Sigmoid colon (tissue), 7 donors: ENCODE data around the gene ZNF638. TPM values are rescaled to one million over a fixed set of nuclear protein-coding genes. Genes with fewer than 3 reads are reported as not detected.

Experiments used
- DNase-seq: peaks from one replicate; pipeline ENCODE4 v3.0.0-alpha.2; 2019
- H3K27ac ChIP-seq, 4 donors: fragments of 200-600 bp; sonication (generic); one replicate each; pipeline ENCODE4 v1.5.1; 2016 to 2019; ENCODE audit warnings: mild to moderate bottlenecking in 1 of 4
- H3K27me3 ChIP-seq, 3 donors: fragments of 200-600 bp; sonication (generic); one replicate each; pipeline ENCODE4 v1.5.1; 2019; ENCODE audit warnings: mild to moderate bottlenecking in 1 of 3
- H3K36me3 ChIP-seq, 4 donors: fragments of 200-600 bp; sonication (generic); one replicate each; pipeline ENCODE4 v1.5.1; 2016 to 2019
- H3K4me1 ChIP-seq, 4 donors: fragments of 200-600 bp; sonication (generic); one replicate each; pipeline ENCODE4 v1.5.1; 2017 to 2019
- H3K4me3 ChIP-seq, 4 donors: fragments of 200-600 bp; sonication (generic); one replicate each; pipeline ENCODE4 v1.5.1; 2017 to 2019; ENCODE audit warnings: mild to moderate bottlenecking in 2 of 4, moderate library complexity in 1 of 4
- H3K9me3 ChIP-seq, 4 donors: fragments of 200-600 bp in 3 of 4; sonication (generic) in 3 of 4; one replicate each; pipeline versions ENCODE4 v1.5.1 to v1.6.1; 2013 to 2019
- EP300 ChIP-seq, 4 donors: sonication (generic); formaldehyde crosslinking; IDR thresholded peaks; one replicate each; pipeline ENCODE4 v1.6.1; 2017; ENCODE audit warnings: antibody characterized with exemption in 4 of 4
- POLR2A ChIP-seq, 2 donors: fragments of 450-650 bp; IDR thresholded peaks; one replicate each; pipeline ENCODE4 v1.6.1; 2016; ENCODE audit warnings: antibody characterized with exemption in 2 of 2, mild to moderate bottlenecking in 2 of 2, moderate library complexity in 2 of 2
- POLR2AphosphoS5 ChIP-seq, 4 donors: sonication (generic); formaldehyde crosslinking; IDR thresholded peaks; one replicate each; pipeline ENCODE4 v1.6.1; 2017; ENCODE audit warnings: antibody characterized with exemption in 4 of 4
- WGBS, 2 donors: extraction: QIAGEN DNeasy Blood & Tissue Kit; methylation state at CpG; one replicate each; pipeline ENCODE4 v1.1.7; 2013; 5-methylcytosine and 5-hydroxymethylcytosine counted together
- intact Hi-C: fragments of 100-400 bp; cut with DNase I; formaldehyde crosslinking; loops from one replicate; pipeline ENCODE4 v1.15.1; 2023
- polyA plus RNA-seq, 3 donors: library from polyadenylated mRNA; stranded (reverse); fragments of 200-250 nt; gene quantifications; one replicate each; pipeline ENCODE4 v1.2.3, GENCODE V29; 2013
- total RNA-seq, 4 donors: library from RNA; depleted of rRNA; stranded (reverse); fragments of >200 nt; gene quantifications; one replicate each; pipeline ENCODE4 v1.1.0, GENCODE V29; 2016
- TF ChIP-seq, protein P1 (sequence below), 4 experiments: fragments of 450-650 bp in 3 of 4; fragments of 200-600 bp in 1 of 4; IDR thresholded peaks; one replicate each; pipeline ENCODE4 v1.5.1; 2016 to 2019; ENCODE audit warnings: antibody characterized with exemption in 4 of 4, mild to moderate bottlenecking in 3 of 4, moderate library complexity in 2 of 4
- donor health status: healthy with polysubstance abuse.
- donor health status: Bipolar disorder and iron deficiency.
- donor health status: healthy.

ZNF638 gene
- total and polyA plus RNA-seq, 7 donors: 28.7 to 184 (median 161) TPM

DNA sequence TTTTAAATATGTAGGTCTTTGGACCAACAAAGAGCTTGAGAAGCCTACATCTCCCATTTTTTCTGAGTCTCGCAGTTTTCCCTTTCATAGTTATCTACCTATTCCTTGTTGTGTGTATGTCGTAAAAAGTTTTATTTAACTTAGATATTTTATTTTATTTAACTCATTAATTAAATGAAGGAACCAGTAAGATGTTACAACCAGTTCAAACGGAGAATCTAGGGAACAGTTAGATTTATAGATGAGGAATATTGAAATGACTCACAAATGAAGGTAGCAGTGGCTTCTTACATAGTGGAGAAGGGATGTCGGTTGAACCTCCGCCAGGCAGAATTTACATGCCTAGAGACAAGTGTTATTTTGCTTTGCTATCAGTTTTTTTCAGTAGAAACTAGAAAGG is 48.5 kb upstream of the ZNF638 start:
- peaks cover 8 to 67% (median 30%) of the 10 kb centered on the region in 3 donors for H3K27me3 ChIP-seq
- WGBS, 2 donors: 91 to 92% methylated on average over 5 of the region's 5 CpGs

DNA sequence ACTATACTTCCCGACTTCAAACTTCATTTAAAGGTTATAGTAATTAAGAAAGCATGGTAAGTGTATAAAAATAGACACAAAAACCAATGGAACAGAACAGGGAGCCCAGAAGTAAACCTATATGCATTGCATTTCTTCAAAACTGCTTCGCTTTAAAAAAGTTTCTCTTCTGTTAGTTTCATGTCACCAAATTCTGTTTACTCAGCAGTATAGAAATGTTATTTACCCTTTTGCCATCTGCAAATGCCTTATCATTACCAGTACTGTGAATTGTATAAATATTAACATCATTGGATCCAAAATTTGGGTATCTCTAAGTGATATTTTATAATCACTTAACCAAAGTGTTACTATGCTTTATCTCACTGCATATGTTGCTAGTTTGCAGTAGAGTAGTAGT is 45.9 kb upstream of the ZNF638 start:
- Histone ChIP-seq H3K9me3 (no peaks in the 10 kb centered on the region), H3K4me3 (no peak overlapping the region), H3K27ac (no peak overlapping the region), H3K27me3 (peaks cover 0 to 41% (median 8%) of the 10 kb centered on the region in 3 donors), H3K4me1 (no peaks in the 10 kb centered on the region), H3K36me3 (no peaks in the 10 kb centered on the region)
- WGBS, 2 donors: 90 to 91% methylated on average over 2 of the region's 2 CpGs
- intact Hi-C loops: no loop called here
- DNase-seq: no peak
- TF ChIP-seq, protein P1, sequence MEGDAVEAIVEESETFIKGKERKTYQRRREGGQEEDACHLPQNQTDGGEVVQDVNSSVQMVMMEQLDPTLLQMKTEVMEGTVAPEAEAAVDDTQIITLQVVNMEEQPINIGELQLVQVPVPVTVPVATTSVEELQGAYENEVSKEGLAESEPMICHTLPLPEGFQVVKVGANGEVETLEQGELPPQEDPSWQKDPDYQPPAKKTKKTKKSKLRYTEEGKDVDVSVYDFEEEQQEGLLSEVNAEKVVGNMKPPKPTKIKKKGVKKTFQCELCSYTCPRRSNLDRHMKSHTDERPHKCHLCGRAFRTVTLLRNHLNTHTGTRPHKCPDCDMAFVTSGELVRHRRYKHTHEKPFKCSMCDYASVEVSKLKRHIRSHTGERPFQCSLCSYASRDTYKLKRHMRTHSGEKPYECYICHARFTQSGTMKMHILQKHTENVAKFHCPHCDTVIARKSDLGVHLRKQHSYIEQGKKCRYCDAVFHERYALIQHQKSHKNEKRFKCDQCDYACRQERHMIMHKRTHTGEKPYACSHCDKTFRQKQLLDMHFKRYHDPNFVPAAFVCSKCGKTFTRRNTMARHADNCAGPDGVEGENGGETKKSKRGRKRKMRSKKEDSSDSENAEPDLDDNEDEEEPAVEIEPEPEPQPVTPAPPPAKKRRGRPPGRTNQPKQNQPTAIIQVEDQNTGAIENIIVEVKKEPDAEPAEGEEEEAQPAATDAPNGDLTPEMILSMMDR (IDR thresholded peaks at IDR 0.05): no peak
- TF ChIP-seq EP300 (IDR thresholded peaks at IDR 0.05): no peak
- TF ChIP-seq POLR2AphosphoS5 (IDR thresholded peaks at IDR 0.05): no peak
- no peak for TF ChIP-seq POLR2A (IDR thresholded peaks at IDR 0.05)

More for the DNA sequence above, 48.5 kb upstream of the ZNF638 start:
- DNase-seq: no peak
- intact Hi-C loops: no loop called here
- no peaks in the 10 kb centered on the region for H3K4me1 ChIP-seq
- no peak overlapping the region for H3K27ac ChIP-seq
- H3K36me3 ChIP-seq: no peaks in the 10 kb centered on the region
- TF ChIP-seq POLR2A (IDR thresholded peaks at IDR 0.05) (no peak), EP300 (IDR thresholded peaks at IDR 0.05) (no peak), POLR2AphosphoS5 (IDR thresholded peaks at IDR 0.05) (no peak)
- TF ChIP-seq, protein P1 (IDR thresholded peaks at IDR 0.05): no peak
- H3K9me3 ChIP-seq: no peaks in the 10 kb centered on the region
- no peak overlapping the region for H3K4me3 ChIP-seq

DNA sequence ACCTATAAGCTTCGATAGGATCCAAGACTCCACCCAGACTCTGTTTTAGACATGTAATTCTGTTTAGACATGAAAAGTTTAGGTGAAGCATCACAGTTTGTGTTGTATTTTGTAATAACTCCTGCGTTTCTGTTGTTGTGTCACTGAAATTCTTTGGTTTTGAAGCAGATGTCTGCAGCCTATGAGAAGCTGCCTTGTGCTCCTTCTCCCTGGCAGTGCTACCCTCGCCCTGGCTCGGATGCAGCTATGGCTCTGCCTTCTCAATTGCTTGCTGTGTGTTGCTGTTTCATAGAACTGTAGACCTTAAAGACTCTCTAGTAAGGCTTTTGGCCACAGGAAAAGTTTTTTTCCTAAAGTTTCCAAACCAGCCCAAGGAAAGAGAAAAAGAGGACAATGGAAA is 40.2 kb upstream of the ZNF638 start:
- 69 to 73% methylated on average over 4 of the region's 4 CpGs for WGBS, 2 donors
- H3K27me3 ChIP-seq: peaks cover 0 to 3% (median 0%) of the 10 kb centered on the region in 3 donors

DNA sequence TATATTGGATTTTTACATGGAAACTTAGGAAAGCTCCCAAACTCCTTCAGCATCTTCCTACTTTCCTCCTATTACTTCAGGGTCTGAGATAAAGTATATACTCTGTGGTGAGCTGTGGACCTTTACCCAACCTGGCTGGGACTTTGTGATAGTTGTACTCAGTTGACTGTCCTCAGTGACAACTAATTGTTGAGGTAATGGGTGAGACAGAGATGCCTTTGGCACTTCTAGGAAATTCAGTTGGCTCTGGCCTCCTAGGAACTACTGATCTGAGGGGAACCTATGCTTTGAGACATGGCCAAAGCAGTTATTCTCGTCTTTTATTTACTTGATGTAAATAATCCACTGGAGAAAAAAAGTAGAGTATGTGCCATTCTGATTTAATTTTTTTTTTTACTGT is 39.4 kb upstream of the ZNF638 start:
- no peak for TF ChIP-seq POLR2AphosphoS5 (IDR thresholded peaks at IDR 0.05)
- TF ChIP-seq, protein P1 (IDR thresholded peaks at IDR 0.05): no peak
- no peak for TF ChIP-seq POLR2A (IDR thresholded peaks at IDR 0.05)
- no peak for TF ChIP-seq EP300 (IDR thresholded peaks at IDR 0.05)
- 43 to 70% methylated on average over 1 of the region's 1 CpG for WGBS, 2 donors
- Histone ChIP-seq H3K9me3 (no peaks in the 10 kb centered on the region), H3K4me3 (no peak overlapping the region), H3K27ac (no peak overlapping the region), H3K4me1 (no peaks in the 10 kb centered on the region), H3K36me3 (no peaks in the 10 kb centered on the region), H3K27me3 (no peaks in the 10 kb centered on the region)
- no peak for DNase-seq
- intact Hi-C loops: no loop called here

More for the DNA sequence above, 40.2 kb upstream of the ZNF638 start:
- intact Hi-C loops: no loop called here
- TF ChIP-seq, protein P1 (IDR thresholded peaks at IDR 0.05): no peak
- TF ChIP-seq POLR2AphosphoS5 (IDR thresholded peaks at IDR 0.05) (no peak), EP300 (IDR thresholded peaks at IDR 0.05) (no peak), POLR2A (IDR thresholded peaks at IDR 0.05) (no peak)
- DNase-seq: no peak
- H3K36me3 ChIP-seq: no peaks in the 10 kb centered on the region
- H3K9me3 ChIP-seq: no peaks in the 10 kb centered on the region
- no peak overlapping the region for H3K4me3 ChIP-seq
- H3K27ac ChIP-seq: no peak overlapping the region
- H3K4me1 ChIP-seq: no peaks in the 10 kb centered on the region

DNA sequence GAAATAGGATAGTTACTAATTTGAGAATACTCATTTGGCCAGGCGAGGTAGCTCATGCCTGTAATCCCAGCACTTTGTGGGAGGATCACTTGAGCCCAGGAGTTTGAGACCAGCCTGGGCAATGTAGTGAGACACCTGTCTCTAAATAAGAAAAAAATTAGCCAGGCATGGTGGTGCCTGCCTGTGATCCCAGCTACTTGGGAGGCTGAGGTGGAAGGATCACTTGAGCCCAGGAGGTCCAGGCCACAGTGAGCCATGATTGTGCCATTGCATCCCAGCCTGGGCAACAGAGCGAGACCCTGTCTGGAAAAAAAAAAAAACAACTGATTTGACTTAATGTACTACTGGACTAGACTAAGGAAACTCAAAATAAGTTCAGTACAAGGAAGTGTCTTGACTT is 32.7 kb upstream of the ZNF638 start:
- intact Hi-C loops: loop anchor here (1.0 kb wide), 1 partner anchor 211 kb away; no protein-coding TSS in a partner anchor
- WGBS, 2 donors: 79 to 90% methylated on average over 2 of the region's 2 CpGs
- H3K4me3 ChIP-seq: no peak overlapping the region
- no peaks in the 10 kb centered on the region for H3K27me3 ChIP-seq
- no peaks in the 10 kb centered on the region for H3K36me3 ChIP-seq
- no peak for TF ChIP-seq POLR2A (IDR thresholded peaks at IDR 0.05)
- no peak for TF ChIP-seq EP300 (IDR thresholded peaks at IDR 0.05)
- no peak for TF ChIP-seq POLR2AphosphoS5 (IDR thresholded peaks at IDR 0.05)
- TF ChIP-seq, protein P1 (IDR thresholded peaks at IDR 0.05): no peak
- no peaks in the 10 kb centered on the region for H3K9me3 ChIP-seq
- no peak for DNase-seq
- H3K27ac ChIP-seq: no peak overlapping the region
- no peaks in the 10 kb centered on the region for H3K4me1 ChIP-seq
